Fibroblast of lung (primary cell): ENCODE data around the gene TMSB15B.

Experiments
- EZH2 ChIP-seq: IDR thresholded peaks from 2 replicates; pipeline ENCODE4 v1.5.1; 2012; ENCODE audit warnings: low read length, control low read depth, mild to moderate bottlenecking; ENCODE audit errors: missing control alignments
- TF ChIP-seq, protein P1 (sequence below), 2 donors: IDR thresholded peaks in 1 of 2; conservative IDR thresholded peaks in 1 of 2; 1 replicate in 1 of 2; 2 replicates in 1 of 2; pipeline ENCODE4 v1.5.1; 2011 to 2012; ENCODE audit warnings: low read length in 2 of 2, control low read depth in 1 of 2, inconsistent platforms in 1 of 2, low read depth in 1 of 2, mild to moderate bottlenecking in 1 of 2

DNA sequence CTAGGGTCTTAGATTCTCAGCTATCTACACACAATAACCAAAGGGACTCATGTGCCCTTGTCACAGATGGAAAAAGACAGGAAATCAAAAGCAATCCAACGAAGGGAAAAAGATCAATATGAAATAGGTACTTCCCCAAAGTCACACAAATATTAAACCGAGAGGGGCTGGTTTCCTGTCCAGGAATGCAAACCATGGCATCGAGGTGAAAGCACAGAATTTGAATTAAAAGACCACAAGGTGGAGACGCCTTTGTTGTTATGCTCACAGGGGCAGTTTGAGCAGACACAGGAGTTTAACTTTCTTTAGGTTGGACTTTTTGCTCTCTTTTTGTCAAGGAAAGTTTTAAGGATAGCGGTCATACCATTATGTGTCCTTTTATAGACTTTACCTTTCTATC is 36.8 kb downstream of the TMSB15B start:
- TF ChIP-seq EZH2 = no peak
- TF ChIP-seq, protein P1, sequence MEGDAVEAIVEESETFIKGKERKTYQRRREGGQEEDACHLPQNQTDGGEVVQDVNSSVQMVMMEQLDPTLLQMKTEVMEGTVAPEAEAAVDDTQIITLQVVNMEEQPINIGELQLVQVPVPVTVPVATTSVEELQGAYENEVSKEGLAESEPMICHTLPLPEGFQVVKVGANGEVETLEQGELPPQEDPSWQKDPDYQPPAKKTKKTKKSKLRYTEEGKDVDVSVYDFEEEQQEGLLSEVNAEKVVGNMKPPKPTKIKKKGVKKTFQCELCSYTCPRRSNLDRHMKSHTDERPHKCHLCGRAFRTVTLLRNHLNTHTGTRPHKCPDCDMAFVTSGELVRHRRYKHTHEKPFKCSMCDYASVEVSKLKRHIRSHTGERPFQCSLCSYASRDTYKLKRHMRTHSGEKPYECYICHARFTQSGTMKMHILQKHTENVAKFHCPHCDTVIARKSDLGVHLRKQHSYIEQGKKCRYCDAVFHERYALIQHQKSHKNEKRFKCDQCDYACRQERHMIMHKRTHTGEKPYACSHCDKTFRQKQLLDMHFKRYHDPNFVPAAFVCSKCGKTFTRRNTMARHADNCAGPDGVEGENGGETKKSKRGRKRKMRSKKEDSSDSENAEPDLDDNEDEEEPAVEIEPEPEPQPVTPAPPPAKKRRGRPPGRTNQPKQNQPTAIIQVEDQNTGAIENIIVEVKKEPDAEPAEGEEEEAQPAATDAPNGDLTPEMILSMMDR (conservative IDR thresholded peaks at IDR 0.05 in 1 of 2, IDR thresholded peaks at IDR 0.05 in 1 of 2; ENCODE audit: low read depth in 1 of 2, low read length in 2 of 2) = no peak
